ENCODE data around the gene SLC23A2. TPM values are rescaled to one million over a fixed set of nuclear protein-coding genes. Genes with fewer than 3 reads are reported as not detected.

The SLC23A2 gene
- total RNA-seq, 1 donor from 2014 or later: 20.8 TPM

GRCh38 chr20:4896971-4897497, 104.3 kb downstream of the SLC23A2 start:
- Histone ChIP-seq H4K20me1 (ENCODE audit: insufficient read depth, low read length) (peaks cover 5% of the 10 kb centered on the region), H3K9me3 (ENCODE audit: insufficient read depth, low read depth, low read length) (no peaks in the 10 kb centered on the region), H3K4me3 (ENCODE audit: insufficient read depth, low read depth, low read length) (no peak overlapping the region), H3K4me1 (ENCODE audit: insufficient read depth, low read length) (peaks cover 10% of the 10 kb centered on the region), H3K9ac (ENCODE audit: low read length) (no peak overlapping the region), H3K27ac (ENCODE audit: low read depth, low read length) (no peak overlapping the region), H3K4me2 (ENCODE audit: low read length) (no peak overlapping the region), H3K27me3 (ENCODE audit: insufficient read depth, low read length) (no peaks in the 10 kb centered on the region), H3K36me3 (ENCODE audit: insufficient read depth, low read length) (no peaks in the 10 kb centered on the region), H3K79me2 (ENCODE audit: insufficient read depth, low read length) (no peaks in the 10 kb centered on the region), H2AFZ (ENCODE audit: low read depth, low read length) (no peak overlapping the region)
- H3K4me3 Mint-ChIP-seq (ENCODE audit: unreplicated experiment): peak overlapping the region; percentile 41
- TF ChIP-seq CTCF (IDR thresholded peaks at IDR 0.05; ENCODE audit: insufficient read depth, low read depth, low read length) (no peak), EZH2 (IDR thresholded peaks at IDR 0.05; ENCODE audit: insufficient read depth, low read length) (no peak)
- no peak for FAIRE-seq
- H3K4me1 Mint-ChIP-seq (ENCODE audit: low read depth, unreplicated experiment): peaks cover 24% of the 10 kb centered on the region
- H3K27me3 Mint-ChIP-seq (ENCODE audit: low read depth, unreplicated experiment): no peaks in the 10 kb centered on the region
- peaks cover 18% of the 10 kb centered on the region for H3K36me3 Mint-ChIP-seq (ENCODE audit: low read depth, unreplicated experiment)
- no peak for DNase-seq (ENCODE audit: low read depth)
- no peaks in the 10 kb centered on the region for H3K9me3 Mint-ChIP-seq (ENCODE audit: unreplicated experiment)
- no peak overlapping the region for H3K27ac Mint-ChIP-seq (ENCODE audit: unreplicated experiment)

GRCh38 chr20:4896119-4896702, 105.1 kb downstream of the SLC23A2 start:
- Histone ChIP-seq H3K79me2 (ENCODE audit: insufficient read depth, low read length) (no peaks in the 10 kb centered on the region), H3K4me2 (ENCODE audit: low read length) (no peak overlapping the region), H3K4me1 (ENCODE audit: insufficient read depth, low read length) (peaks cover 10% of the 10 kb centered on the region), H3K9ac (ENCODE audit: low read length) (no peak overlapping the region), H4K20me1 (ENCODE audit: insufficient read depth, low read length) (peaks cover 5% of the 10 kb centered on the region), H2AFZ (ENCODE audit: low read depth, low read length) (no peak overlapping the region), H3K27ac (ENCODE audit: low read depth, low read length) (no peak overlapping the region), H3K27me3 (ENCODE audit: insufficient read depth, low read length) (no peaks in the 10 kb centered on the region), H3K9me3 (ENCODE audit: insufficient read depth, low read depth, low read length) (no peaks in the 10 kb centered on the region), H3K4me3 (ENCODE audit: insufficient read depth, low read depth, low read length) (no peak overlapping the region), H3K36me3 (ENCODE audit: insufficient read depth, low read length) (no peaks in the 10 kb centered on the region)
- H3K4me3 Mint-ChIP-seq (ENCODE audit: unreplicated experiment): no peak overlapping the region
- no peaks in the 10 kb centered on the region for H3K27me3 Mint-ChIP-seq (ENCODE audit: low read depth, unreplicated experiment)
- no peak overlapping the region for H3K27ac Mint-ChIP-seq (ENCODE audit: unreplicated experiment)
- no peak for TF ChIP-seq CTCF (IDR thresholded peaks at IDR 0.05; ENCODE audit: insufficient read depth, low read depth, low read length)
- no peak for TF ChIP-seq EZH2 (IDR thresholded peaks at IDR 0.05; ENCODE audit: insufficient read depth, low read length)
- DNase-seq (ENCODE audit: low read depth) (no peak), FAIRE-seq (no peak)
- H3K36me3 Mint-ChIP-seq (ENCODE audit: low read depth, unreplicated experiment): peaks cover 18% of the 10 kb centered on the region
- H3K9me3 Mint-ChIP-seq (ENCODE audit: unreplicated experiment): no peaks in the 10 kb centered on the region
- H3K4me1 Mint-ChIP-seq (ENCODE audit: low read depth, unreplicated experiment): peaks cover 25% of the 10 kb centered on the region

GRCh38 chr20:4894981-4895381, 106.3 kb downstream of the SLC23A2 start:
- peaks cover 5% of the 10 kb centered on the region for H4K20me1 ChIP-seq (ENCODE audit: insufficient read depth, low read length)
- no peak for FAIRE-seq
- no peaks in the 10 kb centered on the region for H3K79me2 ChIP-seq (ENCODE audit: insufficient read depth, low read length)
- no peaks in the 10 kb centered on the region for H3K27me3 ChIP-seq (ENCODE audit: insufficient read depth, low read length)
- H3K36me3 ChIP-seq (ENCODE audit: insufficient read depth, low read length): no peaks in the 10 kb centered on the region
- Mint-ChIP-seq H3K27me3 (ENCODE audit: low read depth, unreplicated experiment) (no peaks in the 10 kb centered on the region), H3K36me3 (ENCODE audit: low read depth, unreplicated experiment) (peaks cover 18% of the 10 kb centered on the region), H3K4me3 (ENCODE audit: unreplicated experiment) (no peak overlapping the region), H3K9me3 (ENCODE audit: unreplicated experiment) (no peaks in the 10 kb centered on the region), H3K27ac (ENCODE audit: unreplicated experiment) (no peak overlapping the region), H3K4me1 (ENCODE audit: low read depth, unreplicated experiment) (peaks cover 30% of the 10 kb centered on the region)
- no peaks in the 10 kb centered on the region for H3K9me3 ChIP-seq (ENCODE audit: insufficient read depth, low read depth, low read length)
- H2AFZ ChIP-seq (ENCODE audit: low read depth, low read length): no peak overlapping the region
- H3K27ac ChIP-seq (ENCODE audit: low read depth, low read length): no peak overlapping the region
- H3K4me1 ChIP-seq (ENCODE audit: insufficient read depth, low read length): peaks cover 10% of the 10 kb centered on the region
- TF ChIP-seq CTCF (IDR thresholded peaks at IDR 0.05; ENCODE audit: insufficient read depth, low read depth, low read length) (no peak), EZH2 (IDR thresholded peaks at IDR 0.05; ENCODE audit: insufficient read depth, low read length) (no peak)
- no peak overlapping the region for H3K4me3 ChIP-seq (ENCODE audit: insufficient read depth, low read depth, low read length)
- no peak overlapping the region for H3K4me2 ChIP-seq (ENCODE audit: low read length)
- DNase-seq (ENCODE audit: low read depth): no peak
- no peak overlapping the region for H3K9ac ChIP-seq (ENCODE audit: low read length)

Measured in astrocyte (in vitro differentiated cells and primary cell).